Lower leg skin (tissue), 4 donors: ENCODE measurements around the gene P4HA2. TPM values are rescaled to one million over a fixed set of nuclear protein-coding genes. Genes with fewer than 3 reads are reported as not detected.

Experiments
- DNase-seq, 2 donors: peaks; one replicate each; pipeline ENCODE4 v3.0.0-alpha.2; 2019; ENCODE audit warnings: low spot score in 2 of 2
- H3K4me3 ChIP-seq: fragments of 200-600 bp; sonication (generic); 2 replicates; pipeline ENCODE4 v1.5.1; 2017; ENCODE audit warnings: mild to moderate bottlenecking, low read depth; ENCODE audit not compliant: poor library complexity, severe bottlenecking
- POLR2A ChIP-seq, 2 donors: fragments of 450-650 bp; IDR thresholded peaks; one replicate each; pipeline ENCODE4 v1.6.1; 2016 to 2017; ENCODE audit warnings: antibody characterized with exemption in 2 of 2, mild to moderate bottlenecking in 1 of 2, moderate library complexity in 1 of 2
- WGBS, 2 donors: methylation state at CpG; one replicate each; pipeline ENCODE4 v1.1.5; 2018; 5-methylcytosine and 5-hydroxymethylcytosine counted together
- intact Hi-C: fragments of 100-400 bp; cut with DNase I; formaldehyde crosslinking; loops from one replicate; pipeline ENCODE4 v1.15.0; 2023; ENCODE audit warnings: low total_unique reads
- total RNA-seq, 4 donors: library from RNA; depleted of rRNA; stranded (reverse); fragments of >200 nt; gene quantifications; one replicate each; pipeline ENCODE4 v1.1.0, GENCODE V29; 2016
- TF ChIP-seq, protein P1 (sequence below), 3 donors: fragments of 450-650 bp; IDR thresholded peaks; one replicate each; pipeline ENCODE4 v1.5.1; 2016; ENCODE audit warnings: antibody characterized with exemption in 3 of 3, mild to moderate bottlenecking in 3 of 3, moderate library complexity in 2 of 3

The P4HA2 gene
- total RNA-seq, 4 donors from 2014 or later: 18.0 to 40.5 (median 26.7) TPM

- TF ChIP-seq, protein P1, sequence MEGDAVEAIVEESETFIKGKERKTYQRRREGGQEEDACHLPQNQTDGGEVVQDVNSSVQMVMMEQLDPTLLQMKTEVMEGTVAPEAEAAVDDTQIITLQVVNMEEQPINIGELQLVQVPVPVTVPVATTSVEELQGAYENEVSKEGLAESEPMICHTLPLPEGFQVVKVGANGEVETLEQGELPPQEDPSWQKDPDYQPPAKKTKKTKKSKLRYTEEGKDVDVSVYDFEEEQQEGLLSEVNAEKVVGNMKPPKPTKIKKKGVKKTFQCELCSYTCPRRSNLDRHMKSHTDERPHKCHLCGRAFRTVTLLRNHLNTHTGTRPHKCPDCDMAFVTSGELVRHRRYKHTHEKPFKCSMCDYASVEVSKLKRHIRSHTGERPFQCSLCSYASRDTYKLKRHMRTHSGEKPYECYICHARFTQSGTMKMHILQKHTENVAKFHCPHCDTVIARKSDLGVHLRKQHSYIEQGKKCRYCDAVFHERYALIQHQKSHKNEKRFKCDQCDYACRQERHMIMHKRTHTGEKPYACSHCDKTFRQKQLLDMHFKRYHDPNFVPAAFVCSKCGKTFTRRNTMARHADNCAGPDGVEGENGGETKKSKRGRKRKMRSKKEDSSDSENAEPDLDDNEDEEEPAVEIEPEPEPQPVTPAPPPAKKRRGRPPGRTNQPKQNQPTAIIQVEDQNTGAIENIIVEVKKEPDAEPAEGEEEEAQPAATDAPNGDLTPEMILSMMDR (IDR thresholded peaks at IDR 0.05): no peak
- no peak for TF ChIP-seq POLR2A (IDR thresholded peaks at IDR 0.05)
- DNase-seq: no peak
- WGBS, 2 donors: 77 to 94% methylated on average over 2 of the region's 2 CpGs
- intact Hi-C loops: no loop called here
- H3K4me3 ChIP-seq: no peak overlapping the region
Measured at GRCh38 chr5:132183723-132184122, 43.9 kb downstream of the P4HA2 start.

- H3K4me3 ChIP-seq: no peak overlapping the region
- no peak for DNase-seq
- TF ChIP-seq POLR2A (IDR thresholded peaks at IDR 0.05): no peak
- TF ChIP-seq, protein P1 (IDR thresholded peaks at IDR 0.05): no peak
- 29 to 32% methylated on average over 13 of the region's 13 CpGs for WGBS, 2 donors
- intact Hi-C loops: no loop called here
Measured at GRCh38 chr5:132182359-132183040, 45.2 kb downstream of the P4HA2 start.

DNA sequence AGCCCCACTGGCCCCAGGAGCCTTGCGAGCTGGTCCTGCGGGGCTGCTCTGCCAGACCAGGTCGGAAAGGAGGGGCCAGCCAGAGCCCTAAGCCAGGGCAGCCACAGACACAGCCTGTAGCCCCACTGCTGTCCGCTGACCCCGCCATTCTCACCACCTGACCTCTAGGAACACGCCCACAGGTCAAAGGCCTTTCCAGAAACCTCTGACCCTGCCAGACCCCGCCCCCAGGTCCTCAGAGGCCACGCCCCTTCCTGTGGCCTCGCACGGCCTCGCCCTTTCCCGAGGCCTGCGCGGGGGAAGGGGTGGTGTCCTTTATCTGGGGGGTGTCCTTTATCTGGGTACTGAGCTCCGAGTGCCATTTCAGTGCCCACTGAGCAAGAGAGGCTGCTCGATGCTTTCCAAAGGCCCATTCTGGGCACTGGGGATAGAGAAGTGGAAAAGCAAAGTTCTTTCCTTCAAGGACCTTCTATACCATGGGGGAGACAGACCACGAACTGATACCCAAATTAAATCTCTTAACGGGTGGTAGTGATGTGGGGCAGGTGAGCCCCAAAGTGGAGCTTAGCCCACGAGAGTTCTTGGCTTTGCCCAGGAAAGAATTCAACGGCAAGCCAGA lies 46.5 kb downstream of the P4HA2 start:
- WGBS, 2 donors: 74 to 80% methylated on average over 19 to 20 of the region's 20 CpGs
- DNase-seq: no peak
- no peak overlapping the region for H3K4me3 ChIP-seq
- intact Hi-C loops: no loop called here
- no peak for TF ChIP-seq POLR2A (IDR thresholded peaks at IDR 0.05)
- TF ChIP-seq, protein P1 (IDR thresholded peaks at IDR 0.05): no peak

DNA sequence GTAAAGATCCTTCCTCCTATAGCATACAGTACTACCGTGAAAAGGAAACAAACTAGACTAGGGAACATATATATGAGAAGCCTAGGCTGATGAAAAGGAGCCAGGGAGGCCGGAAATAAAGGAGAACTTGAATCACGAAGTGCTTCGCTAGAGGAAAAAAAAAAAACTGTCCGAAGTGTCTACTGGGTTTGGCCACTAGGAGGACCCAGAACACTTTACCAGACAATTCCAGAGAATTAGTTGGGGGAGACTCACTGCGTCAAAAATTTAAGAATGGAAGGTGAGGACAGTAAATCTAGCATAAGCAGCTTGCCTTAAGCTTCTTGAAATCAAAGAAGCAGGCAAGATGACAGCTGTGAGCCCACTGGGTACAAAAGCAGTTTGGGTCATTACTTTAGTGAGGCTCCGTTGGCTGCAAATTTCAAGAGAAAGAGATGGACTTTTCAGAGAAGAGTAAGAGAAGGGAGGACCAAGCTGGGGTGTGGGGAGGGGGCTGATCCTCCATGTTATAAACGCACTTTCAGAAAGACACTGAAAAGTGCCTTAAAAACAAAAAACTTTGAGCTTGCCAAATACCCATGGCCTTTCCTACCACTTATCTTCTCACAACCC lies 47.4 kb downstream of the P4HA2 start:
- TF ChIP-seq, protein P1 (IDR thresholded peaks at IDR 0.05): no peak
- no peak for TF ChIP-seq POLR2A (IDR thresholded peaks at IDR 0.05)
- no peak overlapping the region for H3K4me3 ChIP-seq
- WGBS, 2 donors: 16 to 18% methylated on average over 8 of the region's 8 CpGs
- DNase-seq: no peak
- intact Hi-C loops: no loop called here

DNA sequence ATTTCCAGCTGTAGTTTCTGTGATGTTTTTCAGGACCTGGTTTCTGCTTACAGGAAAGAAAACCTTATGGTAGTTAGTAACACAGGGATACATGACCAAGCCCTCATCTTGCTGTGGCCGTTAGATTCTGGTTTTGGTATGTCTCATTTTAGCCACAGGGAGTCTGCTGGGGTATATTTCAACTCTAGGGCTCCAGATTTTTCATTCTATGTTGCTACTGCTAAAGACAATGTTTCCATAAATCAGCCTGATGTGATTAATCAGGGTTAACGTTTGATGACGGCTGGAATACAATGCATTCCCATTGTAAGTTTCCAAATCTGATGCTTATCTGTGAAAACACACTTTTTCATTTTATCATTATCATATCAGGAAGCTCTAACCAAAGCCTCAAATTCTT lies 48.2 kb downstream of the P4HA2 start:
- H3K4me3 ChIP-seq: no peak overlapping the region
- 34 to 42% methylated on average over 3 of the region's 3 CpGs for WGBS, 2 donors
- intact Hi-C loops: no loop called here
- no peak for DNase-seq
- TF ChIP-seq POLR2A (IDR thresholded peaks at IDR 0.05): no peak
- TF ChIP-seq, protein P1 (IDR thresholded peaks at IDR 0.05): no peak
